AG04450 (cell line): ENCODE measurements around the gene IPO5. TPM values are rescaled to one million over a fixed set of nuclear protein-coding genes. Genes with fewer than 3 reads are reported as not detected.
"Not testable (repeated sequence)": the region's sequence is repeated elsewhere in the genome, so short reads cannot be mapped to it uniquely, and the experiment has no call there.

ENCODE experiments used
- CTCF ChIA-PET: fragments of 300-600, 350-600 bp; formaldehyde crosslinking; extraction: SDS; loops from one replicate; lab custom pipeline; 2022; ENCODE audit warnings: antibody characterized with exemption, inconsistent platforms; lab: Charles Lee
- POLR2A ChIA-PET: fragments of 350-600 bp; formaldehyde crosslinking; extraction: SDS; loops from one replicate; lab custom pipeline; 2021; ENCODE audit warnings: antibody characterized with exemption, inconsistent platforms; lab: Yijun Ruan, JAX
- DNase-seq: peaks from one replicate; pipeline ENCODE4 v3.0.0-alpha.2; 2011; ENCODE audit warnings: low read depth, low spot score
- H3K27ac ChIP-seq: one replicate; pipeline ENCODE4 v1.5.1; 2012; ENCODE audit warnings: low read depth, low read length, control low read depth
- H3K27me3 ChIP-seq: one replicate; pipeline ENCODE4 v1.6.0; 2012; ENCODE audit warnings: low read length; ENCODE audit not compliant: control insufficient read depth, insufficient read depth
- H3K4me3 ChIP-seq: 2 replicates; pipeline ENCODE4 v1.5.1; 2011; ENCODE audit warnings: mild to moderate bottlenecking, low read depth, low read length, control low read depth
- H3K9me3 ChIP-seq: 2 replicates; pipeline ENCODE4 v1.5.1; 2012; ENCODE audit warnings: low read length; ENCODE audit not compliant: control insufficient read depth, insufficient read depth
- CTCF ChIP-seq: IDR thresholded peaks from 2 replicates; pipeline ENCODE4 v1.5.1; 2011; ENCODE audit warnings: low read depth, low read length, control low read depth, inconsistent platforms
- polyA plus RNA-seq: library from polyadenylated mRNA; depleted of rRNA; stranded (reverse); fragments of >200 nt; gene quantifications from 2 replicates; pipeline ENCODE4 v1.2.3, GENCODE V29; 2011

The IPO5 gene
- polyA plus RNA-seq, 1 experiment: 164 TPM

- no peak overlapping the region for H3K27ac ChIP-seq
- ChIA-PET CTCF (no interaction called here), POLR2A (no interaction called here)
- no peak overlapping the region for H3K4me3 ChIP-seq
- TF ChIP-seq CTCF: no peak
- DNase-seq: no peak
- H3K27me3 ChIP-seq: no peaks in the 10 kb centered on the region
- no peaks in the 10 kb centered on the region for H3K9me3 ChIP-seq
Measured at GRCh38 chr13:98041081-98041820, 87.8 kb downstream of the IPO5 start.

GRCh38 chr13:98044301-98044700, 90.8 kb downstream of the IPO5 start:
- Histone ChIP-seq H3K9me3 (no peaks in the 10 kb centered on the region), H3K27me3 (no peaks in the 10 kb centered on the region), H3K4me3 (no peak overlapping the region), H3K27ac (no peak overlapping the region)
- DNase-seq: no peak
- CTCF ChIA-PET: no interaction called here
- POLR2A ChIA-PET: no interaction called here
- TF ChIP-seq CTCF: no peak

GRCh38 chr13:98047785-98048184, 94.3 kb downstream of the IPO5 start:
- POLR2A ChIA-PET: interaction anchor here (0.7 kb wide), 1 partner anchor 302 kb away, joined by 3 read pairs; no protein-coding TSS in a partner anchor
- H3K27me3 ChIP-seq, H3K4me3 ChIP-seq, H3K9me3 ChIP-seq, CTCF ChIA-PET, DNase-seq, H3K27ac ChIP-seq: not testable (repeated sequence)

- TF ChIP-seq CTCF: no peak
- H3K9me3 ChIP-seq: no peaks in the 10 kb centered on the region
- POLR2A ChIA-PET: interaction anchor here (0.7 kb wide), 1 partner anchor 302 kb away, joined by 3 read pairs; no protein-coding TSS in a partner anchor
- no peak for DNase-seq
- no peaks in the 10 kb centered on the region for H3K27me3 ChIP-seq
- no peak overlapping the region for H3K4me3 ChIP-seq
- H3K27ac ChIP-seq: no peak overlapping the region
- CTCF ChIA-PET: no interaction called here
Measured at GRCh38 chr13:98048265-98048664, 94.8 kb downstream of the IPO5 start.

GRCh38 chr13:98050041-98050466, 96.6 kb downstream of the IPO5 start:
- no peaks in the 10 kb centered on the region for H3K27me3 ChIP-seq
- H3K27ac ChIP-seq: no peak overlapping the region
- ChIA-PET POLR2A (no interaction called here), CTCF (no interaction called here)
- TF ChIP-seq CTCF: no peak
- no peak overlapping the region for H3K4me3 ChIP-seq
- no peaks in the 10 kb centered on the region for H3K9me3 ChIP-seq
- DNase-seq: no peak
